GM19193 (cell line): ENCODE results near the gene AKAP8L.

Experiments used
- POLR2A ChIP-seq: IDR thresholded peaks from 4 replicates; pipeline ENCODE4 v1.6.1; 2011; ENCODE audit not compliant: insufficient read depth, insufficient read length; ENCODE audit errors: extremely low read depth

Gene AKAP8L

DNA sequence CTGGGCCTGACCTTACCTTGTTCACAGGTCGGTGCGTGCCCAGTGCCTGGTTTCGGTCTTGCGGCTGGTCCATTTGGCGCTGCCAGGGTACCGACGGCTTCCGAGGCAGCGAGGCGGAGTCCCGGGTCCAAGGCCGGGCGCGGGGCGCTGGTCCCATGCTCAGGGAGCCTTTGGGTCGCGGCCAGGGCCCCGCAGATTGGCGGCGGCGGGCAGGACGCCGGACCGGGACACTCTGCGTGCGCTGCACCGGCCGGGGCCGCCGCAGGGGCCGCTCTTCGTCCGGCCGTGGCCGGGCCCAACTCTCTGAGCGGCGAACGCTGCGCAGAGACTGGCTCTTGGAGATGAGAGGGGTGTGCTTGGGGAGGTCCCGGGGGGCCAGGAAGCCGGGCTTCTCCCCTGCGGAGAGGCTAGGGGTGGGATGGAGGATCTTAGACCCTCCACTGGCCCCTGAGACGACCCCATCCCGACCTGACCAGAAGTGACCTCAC, 34.3 kb upstream of the AKAP8L start:
- no peak for TF ChIP-seq POLR2A

DNA sequence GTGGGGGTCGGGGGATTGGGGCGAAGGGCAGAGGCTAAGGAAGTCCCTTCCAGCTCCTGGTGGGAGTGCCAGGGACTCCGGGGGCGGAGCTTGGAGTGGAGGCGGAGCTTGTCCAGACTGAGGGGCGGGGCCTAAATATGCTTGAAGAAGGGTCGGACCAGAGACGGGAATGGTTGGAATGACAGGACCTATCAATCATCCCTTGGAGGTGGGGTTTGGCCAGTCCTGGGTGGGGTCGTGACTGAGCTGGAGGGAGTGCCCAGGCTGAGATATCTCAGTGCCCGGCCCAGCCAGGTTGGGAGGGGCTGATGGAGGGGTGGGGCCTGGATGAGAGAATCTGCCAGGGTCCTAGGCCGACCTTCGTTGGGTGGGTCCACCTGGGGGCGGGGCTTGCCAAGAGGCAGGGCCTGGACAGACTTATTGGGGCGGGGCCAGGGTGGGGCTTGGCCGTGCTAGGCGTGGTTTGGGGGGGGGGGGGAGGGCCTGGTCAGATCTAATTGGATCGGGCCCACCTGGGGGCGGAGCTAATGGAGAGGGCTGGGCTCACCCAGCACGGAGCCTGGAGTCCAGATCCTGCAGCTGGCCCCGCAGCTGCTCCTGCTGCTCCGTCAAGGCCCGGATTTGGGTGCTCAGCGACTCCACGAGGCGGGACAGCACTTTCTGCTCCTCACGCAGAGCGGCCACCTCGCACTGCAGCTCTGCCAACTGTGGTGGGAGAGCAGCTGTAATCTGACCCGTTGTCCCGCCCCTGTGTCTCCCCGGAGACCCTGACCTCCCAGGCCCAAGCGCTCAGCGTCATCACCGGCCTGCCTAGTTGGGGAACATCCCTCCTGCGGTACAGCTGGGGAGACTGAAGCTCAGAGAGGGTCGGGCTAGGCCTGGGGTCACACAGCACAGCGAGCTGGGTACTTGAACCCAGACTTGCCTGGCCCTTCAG, 33.6 kb upstream of the AKAP8L start:
- no peak for TF ChIP-seq POLR2A

DNA sequence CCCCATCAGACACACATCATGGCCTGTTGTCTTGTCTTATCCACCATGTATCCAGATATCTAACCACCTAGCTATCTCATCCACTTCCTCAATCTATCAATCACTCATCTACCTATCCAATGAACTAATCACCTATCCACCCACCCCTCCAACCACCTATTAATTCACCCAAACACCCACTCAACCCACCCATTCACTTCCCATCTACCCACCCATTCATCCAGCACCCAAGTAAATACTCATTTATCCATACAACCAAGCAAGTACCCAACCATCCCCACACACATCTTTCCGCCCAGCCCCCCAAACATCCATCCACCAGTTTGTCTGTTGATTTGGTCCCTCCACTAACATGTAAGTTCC, 31.7 kb upstream of the AKAP8L start:
- no peak for TF ChIP-seq POLR2A

DNA sequence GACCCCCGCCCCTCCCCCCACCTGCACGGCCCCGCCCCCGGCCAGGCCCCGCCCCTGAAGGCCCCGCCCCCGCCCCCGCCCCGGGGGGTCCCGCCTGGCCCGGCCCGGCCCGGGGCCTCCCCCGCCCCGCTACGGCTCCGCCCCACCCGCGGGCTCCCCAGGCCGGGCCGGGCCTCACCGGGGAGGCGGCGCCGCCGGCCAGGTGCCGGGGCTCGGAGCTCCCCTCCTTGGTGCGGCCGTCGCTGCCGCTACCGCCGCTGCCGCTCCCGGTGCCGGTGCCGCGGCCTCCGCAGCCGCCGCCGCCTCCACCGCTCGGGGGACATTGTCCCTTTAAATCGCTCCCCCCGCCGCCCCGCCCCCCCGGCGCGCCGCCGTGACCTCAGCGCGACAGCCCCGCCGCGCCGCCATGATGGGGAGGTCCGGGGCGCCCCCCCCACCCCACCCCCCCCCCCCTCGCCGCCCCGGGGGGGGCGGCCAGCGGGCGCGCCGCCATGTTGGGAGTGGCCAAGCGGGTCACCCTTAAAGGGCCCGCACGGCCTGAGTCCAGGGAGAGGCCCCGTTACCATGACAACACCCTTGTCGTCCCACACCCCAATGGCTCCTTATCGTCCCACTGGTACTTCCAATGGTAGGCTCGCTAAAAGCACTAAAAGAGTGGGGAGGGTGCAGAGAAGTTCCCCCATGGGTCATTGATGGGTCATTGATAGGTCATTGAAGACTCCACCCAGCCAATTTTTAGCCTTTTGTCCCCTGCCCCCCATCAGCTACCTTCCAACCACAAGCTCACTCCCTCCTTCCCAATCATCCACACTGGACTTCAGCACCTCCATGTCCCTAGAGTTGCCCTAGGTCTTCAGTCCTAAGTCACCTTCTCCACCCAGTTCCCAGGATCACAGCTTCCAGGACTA, 31.1 kb upstream of the AKAP8L start, which contains the start of gene WIZ:
Gene WIZ (minus strand): TSS at position 337 of the 908 bp plus-strand sequence. CDS start 1,649 bp downstream, outside the sequence.
- TF ChIP-seq POLR2A: no peak

DNA sequence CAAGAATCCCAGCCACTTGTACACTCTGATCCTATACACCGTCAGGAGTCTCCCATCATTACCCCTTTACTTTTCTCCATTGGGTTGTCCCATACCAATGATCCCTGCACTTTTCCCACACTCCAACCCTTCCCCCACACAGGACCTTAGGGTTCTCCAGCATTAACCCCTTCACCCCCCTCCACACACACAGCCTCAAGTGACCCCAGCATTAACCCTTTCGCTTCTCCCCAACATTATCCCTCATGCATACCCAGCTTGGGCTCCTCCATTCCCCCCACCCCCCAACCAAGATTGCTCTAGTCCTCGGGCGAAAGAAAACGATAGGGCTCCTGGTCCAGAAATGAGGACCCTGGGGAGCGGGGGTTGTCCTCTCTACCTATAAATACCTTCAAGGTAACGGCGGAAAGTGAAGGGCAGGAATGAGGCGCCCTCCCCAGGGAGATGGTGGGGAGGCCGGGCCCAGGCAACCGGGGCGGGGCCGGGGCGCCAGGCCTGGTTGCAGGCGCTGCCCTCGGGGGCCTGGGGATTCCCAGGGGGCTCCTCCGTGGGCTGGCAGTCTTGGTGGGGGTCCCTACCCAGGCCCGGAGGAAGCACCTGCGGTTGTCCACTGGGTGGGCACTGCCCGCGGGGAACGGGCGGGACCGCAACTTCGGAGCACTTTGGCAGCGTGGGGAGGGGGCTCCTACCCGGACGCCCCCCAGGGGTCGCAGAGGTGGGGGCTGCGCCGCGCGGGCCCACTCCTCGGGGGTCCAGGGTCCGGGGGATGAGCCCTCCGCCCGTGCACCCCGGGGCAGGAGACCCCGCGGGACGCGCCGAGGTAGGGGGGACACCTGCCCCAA, 30.2 kb upstream of the AKAP8L start:
- no peak for TF ChIP-seq POLR2A

DNA sequence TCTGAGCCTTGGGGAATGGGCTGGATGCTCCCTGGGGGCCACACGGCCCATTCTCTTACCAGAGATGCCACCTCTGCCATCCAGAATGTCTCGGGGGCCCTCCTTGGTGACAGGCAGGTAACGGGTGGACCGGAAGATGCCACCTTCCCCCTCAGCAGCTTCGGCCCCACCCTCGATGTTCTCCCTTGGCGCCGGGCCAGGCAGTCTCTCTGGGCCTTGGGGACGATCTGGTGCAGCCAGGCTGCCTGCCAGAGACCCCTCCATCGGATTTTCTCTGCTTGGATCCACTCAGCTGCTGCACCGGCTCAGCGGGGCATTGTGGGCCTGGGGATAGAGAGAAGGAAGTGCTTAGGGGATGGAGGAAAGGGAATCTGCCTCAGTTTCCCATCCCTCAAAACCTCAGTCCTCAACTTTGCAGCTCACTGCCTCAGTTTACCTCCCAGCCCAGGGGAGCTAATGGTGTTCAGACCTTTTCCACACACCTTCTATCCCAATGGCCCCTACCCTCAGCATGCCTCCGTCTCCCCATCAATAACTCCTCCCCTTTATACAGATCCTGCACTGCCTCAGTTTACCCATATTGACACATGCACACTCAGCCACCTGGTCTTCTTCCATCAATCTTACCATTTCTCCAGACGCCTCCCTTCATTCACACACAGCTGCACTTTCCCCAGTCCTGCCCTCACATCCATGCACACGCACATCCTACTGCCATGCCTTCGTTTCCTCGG, 29.4 kb upstream of the AKAP8L start:
- no peak for TF ChIP-seq POLR2A

DNA sequence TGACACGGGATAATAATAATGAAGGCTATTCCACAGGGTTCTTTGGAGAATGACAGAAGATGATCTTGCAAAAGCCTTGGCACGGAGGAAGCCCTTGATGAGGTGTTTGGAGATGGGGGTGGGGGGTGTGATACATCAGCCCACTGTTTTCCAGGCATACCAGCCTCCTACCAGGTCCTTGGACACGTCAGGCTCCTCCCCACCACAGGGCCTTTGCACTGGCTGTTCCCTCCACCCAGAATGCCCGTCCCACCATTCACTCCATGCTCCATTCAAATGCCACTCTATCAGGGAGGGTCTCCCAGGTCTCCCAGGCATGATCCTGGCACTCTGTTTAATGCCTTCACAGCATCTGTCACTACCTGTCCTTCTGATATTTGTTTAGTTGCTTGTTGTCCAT, 28.3 kb upstream of the AKAP8L start:
- no peak for TF ChIP-seq POLR2A

DNA sequence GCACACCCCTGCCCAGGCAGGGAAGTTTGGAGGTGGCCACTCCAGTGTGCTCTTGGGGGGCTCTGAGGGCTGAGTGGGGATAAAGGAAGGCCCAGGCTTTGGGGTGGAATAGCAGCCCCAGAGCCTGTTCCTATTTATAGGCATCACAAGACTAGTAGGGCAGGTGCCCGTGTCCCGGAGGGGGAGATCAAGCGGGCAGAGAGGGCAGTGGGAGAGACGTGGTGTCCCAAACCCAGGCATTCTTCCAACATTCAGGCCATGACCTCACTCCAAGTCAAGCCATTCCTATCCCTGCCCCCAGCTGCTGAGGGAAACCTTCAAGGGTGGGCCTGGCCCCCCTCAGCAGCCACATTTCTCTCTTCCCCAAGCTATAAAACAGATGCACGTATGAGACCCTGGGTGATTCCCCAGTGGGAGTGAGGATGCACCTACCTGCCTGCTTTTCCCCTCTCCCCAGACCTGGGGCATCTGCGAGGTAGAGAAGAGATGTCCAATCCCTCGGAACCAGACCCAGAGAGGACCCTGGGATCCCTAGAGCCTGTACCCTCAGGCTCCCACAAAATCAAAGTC, 27.1 kb upstream of the AKAP8L start:
- no peak for TF ChIP-seq POLR2A

DNA sequence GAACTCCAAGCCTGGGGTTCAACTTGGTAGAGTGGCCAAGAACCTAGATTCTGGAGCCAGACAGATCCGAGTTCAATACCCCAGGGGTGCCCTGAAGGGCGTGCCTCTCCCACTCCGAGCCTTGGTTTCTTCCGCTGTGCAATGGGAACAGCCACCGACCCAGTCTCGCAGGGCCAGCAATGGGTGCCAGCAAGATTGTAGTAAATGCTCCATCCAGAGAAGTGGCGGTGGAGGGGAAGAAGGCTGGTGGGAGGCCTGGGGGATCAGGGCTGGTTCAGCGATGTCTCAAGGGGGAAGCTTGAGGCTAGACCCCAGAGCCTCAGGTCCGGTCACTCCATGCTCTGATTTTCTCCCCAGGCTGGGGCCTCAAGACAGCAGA, 26.4 kb upstream of the AKAP8L start:
- TF ChIP-seq POLR2A: no peak

DNA sequence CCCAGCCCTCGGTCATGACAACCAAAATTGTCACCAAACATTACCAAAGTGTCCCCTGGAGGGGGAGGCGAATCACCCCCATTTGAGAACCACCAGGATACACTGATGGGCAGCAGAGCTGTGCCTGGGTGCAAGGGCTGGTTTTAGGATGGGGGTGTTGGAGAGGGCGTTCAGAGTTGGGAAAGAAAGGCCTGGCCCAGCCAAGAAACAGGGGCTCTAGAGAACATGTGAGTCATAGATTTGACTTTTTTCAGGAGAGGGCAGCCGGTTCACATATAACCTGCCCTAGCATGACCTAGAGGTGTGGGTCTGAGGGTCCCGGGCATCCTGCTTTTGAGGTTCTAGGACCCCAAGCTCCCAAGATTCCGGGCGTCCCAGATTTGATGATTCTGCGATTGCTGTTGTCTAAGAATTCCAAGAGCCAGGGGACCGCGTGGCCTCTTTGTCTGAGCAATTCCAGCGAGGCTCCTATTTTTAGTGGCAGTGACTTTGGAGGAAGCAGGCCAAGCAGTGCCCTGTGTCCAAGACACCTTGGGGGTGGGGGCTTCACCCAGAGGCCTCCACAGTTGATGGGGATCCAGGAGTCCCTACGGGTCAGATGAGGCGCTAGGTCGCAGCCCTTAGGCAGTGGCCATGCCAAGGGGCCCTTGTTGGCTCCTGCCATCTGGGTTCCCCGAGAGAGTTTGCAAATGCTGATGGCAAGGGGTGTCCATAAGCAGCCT, 25.9 kb upstream of the AKAP8L start:
- no peak for TF ChIP-seq POLR2A

DNA sequence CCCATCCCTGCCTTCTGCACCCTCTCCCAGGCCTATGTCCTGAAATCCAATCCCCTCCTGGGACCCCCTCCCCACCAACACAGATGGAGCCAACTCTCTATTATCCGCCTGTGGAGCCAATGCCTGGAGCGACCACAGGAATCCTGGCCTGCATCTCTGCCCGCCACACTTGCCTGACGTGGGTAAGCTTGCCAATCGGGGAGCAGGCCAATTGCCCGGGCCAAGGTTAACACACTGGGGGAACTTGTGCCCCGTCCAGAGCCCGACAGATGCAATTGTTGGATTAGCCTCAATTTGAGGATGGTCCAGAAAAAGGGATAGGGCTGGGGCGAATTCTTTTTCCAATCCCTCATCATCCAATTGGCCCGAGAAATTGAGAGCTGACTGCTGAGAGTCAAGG, 25.1 kb upstream of the AKAP8L start:
- no peak for TF ChIP-seq POLR2A

DNA sequence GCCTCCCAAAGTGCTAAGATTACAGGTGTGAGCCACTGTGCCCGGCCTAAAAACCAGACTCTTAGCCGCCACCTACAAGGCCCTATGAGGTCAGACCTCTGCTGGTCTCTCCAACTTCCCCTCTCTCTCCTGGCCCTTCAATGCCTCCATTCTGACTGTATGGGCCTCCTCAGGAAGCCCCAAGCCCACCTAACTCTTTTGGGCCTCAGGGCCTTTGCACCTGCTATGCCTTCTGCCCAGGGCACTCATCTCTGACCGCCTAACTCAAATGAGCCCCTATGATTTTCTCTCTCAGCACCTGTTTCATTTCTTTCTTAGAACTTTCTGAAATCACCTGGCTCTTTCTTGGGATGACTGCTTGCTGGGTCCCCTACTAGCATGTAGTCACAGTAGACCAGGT, 24.5 kb upstream of the AKAP8L start:
- no peak for TF ChIP-seq POLR2A
